Kidney (tissue), 14 donors: ENCODE data around the gene ARPC3. TPM values are rescaled to one million over a fixed set of nuclear protein-coding genes. Genes with fewer than 3 reads are reported as not detected.
"Not testable (repeated sequence)": the region's sequence is repeated elsewhere in the genome, so short reads cannot be mapped to it uniquely, and the experiment has no call there.

Experiments
- DNase-seq, 5 donors: peaks; one replicate each; pipeline ENCODE4 v3.0.0-alpha.2; 2013 to 2020
- FAIRE-seq: peaks from 2 replicates; lab custom pipeline; 2012; peaks lifted over from hg19 to GRCh38; lab: Jason Lieb, UNC
- H3K27ac ChIP-seq, 2 donors: one replicate each; pipeline ENCODE4 v1.7.0; 2013; ENCODE audit warnings: low read depth in 2 of 2, low read length in 2 of 2, inconsistent platforms in 1 of 2
- H3K27me3 ChIP-seq: one replicate; pipeline ENCODE4 v1.7.1; 2013; ENCODE audit warnings: low read length, inconsistent platforms; ENCODE audit not compliant: control insufficient read depth, insufficient read depth
- H3K36me3 ChIP-seq, 3 donors: one replicate each; pipeline versions ENCODE4 v1.7.0 to v1.7.1; 2013; ENCODE audit warnings: low read length in 3 of 3, control low read depth in 1 of 3, inconsistent platforms in 1 of 3; ENCODE audit not compliant: insufficient read depth in 3 of 3, control insufficient read depth in 2 of 3
- H3K4me1 ChIP-seq, 3 donors: one replicate each; pipeline versions ENCODE4 v1.7.0 to v1.7.1; 2013; ENCODE audit warnings: low read length in 3 of 3, inconsistent platforms in 1 of 3, low read depth in 1 of 3; ENCODE audit not compliant: control insufficient read depth in 2 of 3, insufficient read depth in 2 of 3
- H3K4me3 ChIP-seq, 3 donors: one replicate each; pipeline versions ENCODE4 v1.7.0 to v1.8.1; 2013; ENCODE audit warnings: low read length in 3 of 3, control low read depth in 1 of 3, inconsistent platforms in 1 of 3
- H3K9ac ChIP-seq, 3 donors: one replicate each; pipeline versions ENCODE4 v1.7.0 to v1.7.1; 2013; ENCODE audit warnings: low read length in 3 of 3, control low read depth in 1 of 3, inconsistent platforms in 1 of 3
- H3K9me3 ChIP-seq, 3 donors: one replicate each; pipeline versions ENCODE4 v1.7.0 to v1.7.1; 2013; ENCODE audit warnings: low read length in 3 of 3, control low read depth in 1 of 3, inconsistent platforms in 1 of 3; ENCODE audit not compliant: control insufficient read depth in 2 of 3, insufficient read depth in 1 of 3
- intact Hi-C: fragments of 100-400 bp; cut with DNase I; formaldehyde crosslinking; loops from one replicate; pipeline ENCODE4 v1.11.1; 2022
- polyA plus RNA-seq: library from polyadenylated mRNA; stranded (reverse); fragments of 350-450 nt; fragmentation: Illumina TruSeq; extraction: RNeasy Lipid Tissue Mini Kit (QIAGEN cat#74804); gene quantifications from one replicate; pipeline ENCODE4 v1.2.3, GENCODE V29; 2014; ENCODE audit warnings: low read depth, low replicate concordance; ENCODE audit not compliant: insufficient read depth
- total RNA-seq: library from RNA; stranded (reverse); fragmentation: NEBNext Ultra II Directional; extraction: Animal tissue kit (Norgen Biotek cat#: 25700); gene quantifications from one replicate; pipeline ENCODE4 v1.2.1, GENCODE V29; 2021
- TF ChIP-seq, protein P1 (sequence below): IDR thresholded peaks from 3 replicates; pipeline ENCODE4 v1.5.1; 2012; ENCODE audit warnings: mild to moderate bottlenecking, moderate library complexity, borderline replicate concordance; ENCODE audit not compliant: insufficient read depth; ENCODE audit errors: extremely low read depth
- donor health status: control.
- donor health status: control.
- donor health status: control.
- donor health status: control.
- donor health status: control.
- donor health status: DM: yes; HTN: yes; CAD: no.
- donor health status: Normal renal cell carcinoma (clear cell type).

The ARPC3 gene
- total and polyA plus RNA-seq, 2 donors from 2014 or later = 204 to 325 TPM

GRCh38 chr12:110466791-110467190, 16.7 kb upstream of the ARPC3 start:
- Histone ChIP-seq H3K27me3 (no peaks in the 10 kb centered on the region), H3K9ac (no peak overlapping the region), H3K27ac (no peak overlapping the region), H3K36me3 (peaks cover 2 to 12% (median 2%) of the 10 kb centered on the region in 3 donors), H3K4me1 (peaks cover 0 to 10% (median 3%) of the 10 kb centered on the region in 3 donors), H3K4me3 (no peak overlapping the region), H3K9me3 (no peaks in the 10 kb centered on the region)
- TF ChIP-seq, protein P1, sequence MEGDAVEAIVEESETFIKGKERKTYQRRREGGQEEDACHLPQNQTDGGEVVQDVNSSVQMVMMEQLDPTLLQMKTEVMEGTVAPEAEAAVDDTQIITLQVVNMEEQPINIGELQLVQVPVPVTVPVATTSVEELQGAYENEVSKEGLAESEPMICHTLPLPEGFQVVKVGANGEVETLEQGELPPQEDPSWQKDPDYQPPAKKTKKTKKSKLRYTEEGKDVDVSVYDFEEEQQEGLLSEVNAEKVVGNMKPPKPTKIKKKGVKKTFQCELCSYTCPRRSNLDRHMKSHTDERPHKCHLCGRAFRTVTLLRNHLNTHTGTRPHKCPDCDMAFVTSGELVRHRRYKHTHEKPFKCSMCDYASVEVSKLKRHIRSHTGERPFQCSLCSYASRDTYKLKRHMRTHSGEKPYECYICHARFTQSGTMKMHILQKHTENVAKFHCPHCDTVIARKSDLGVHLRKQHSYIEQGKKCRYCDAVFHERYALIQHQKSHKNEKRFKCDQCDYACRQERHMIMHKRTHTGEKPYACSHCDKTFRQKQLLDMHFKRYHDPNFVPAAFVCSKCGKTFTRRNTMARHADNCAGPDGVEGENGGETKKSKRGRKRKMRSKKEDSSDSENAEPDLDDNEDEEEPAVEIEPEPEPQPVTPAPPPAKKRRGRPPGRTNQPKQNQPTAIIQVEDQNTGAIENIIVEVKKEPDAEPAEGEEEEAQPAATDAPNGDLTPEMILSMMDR = no peak
- intact Hi-C loops = no loop called here
- DNase-seq (no peak), FAIRE-seq (no peak)

- H3K9me3 ChIP-seq, DNase-seq, H3K4me1 ChIP-seq, H3K27ac ChIP-seq, H3K27me3 ChIP-seq, intact Hi-C loops, H3K9ac ChIP-seq, H3K4me3 ChIP-seq, FAIRE-seq: not testable (repeated sequence)
- peaks cover 2 to 12% (median 2%) of the 10 kb centered on the region in 3 donors for H3K36me3 ChIP-seq
Observed at GRCh38 chr12:110465765-110466164, 15.6 kb upstream of the ARPC3 start.

DNA sequence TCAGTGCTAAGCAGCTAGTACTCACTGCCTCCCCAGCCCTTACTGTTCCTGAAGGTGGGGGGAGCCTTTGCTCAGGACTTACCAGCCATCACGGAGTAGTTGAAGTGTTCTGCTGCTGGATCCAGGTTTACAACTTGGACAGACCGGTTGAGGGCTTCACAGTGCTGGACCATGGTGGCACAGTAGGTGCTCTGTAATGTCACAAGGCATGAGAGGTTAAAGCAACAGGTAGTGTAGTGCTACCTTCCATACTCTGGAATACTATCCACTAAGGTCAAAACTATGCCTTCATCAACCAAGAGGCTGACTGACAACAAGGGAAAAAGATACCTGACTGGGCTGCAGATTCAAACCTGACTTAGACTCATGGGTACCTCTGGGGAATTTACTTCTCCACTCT, 14.9 kb upstream of the ARPC3 start:
- intact Hi-C loops = no loop called here
- Histone ChIP-seq H3K27ac (no peak overlapping the region), H3K36me3 (peaks cover 2 to 16% (median 4%) of the 10 kb centered on the region in 3 donors), H3K9me3 (no peaks in the 10 kb centered on the region), H3K9ac (no peak overlapping the region), H3K27me3 (no peaks in the 10 kb centered on the region), H3K4me1 (peaks cover 0 to 10% (median 3%) of the 10 kb centered on the region in 3 donors), H3K4me3 (no peak overlapping the region)
- FAIRE-seq (no peak), DNase-seq (no peak)
- TF ChIP-seq, protein P1 = no peak

DNA sequence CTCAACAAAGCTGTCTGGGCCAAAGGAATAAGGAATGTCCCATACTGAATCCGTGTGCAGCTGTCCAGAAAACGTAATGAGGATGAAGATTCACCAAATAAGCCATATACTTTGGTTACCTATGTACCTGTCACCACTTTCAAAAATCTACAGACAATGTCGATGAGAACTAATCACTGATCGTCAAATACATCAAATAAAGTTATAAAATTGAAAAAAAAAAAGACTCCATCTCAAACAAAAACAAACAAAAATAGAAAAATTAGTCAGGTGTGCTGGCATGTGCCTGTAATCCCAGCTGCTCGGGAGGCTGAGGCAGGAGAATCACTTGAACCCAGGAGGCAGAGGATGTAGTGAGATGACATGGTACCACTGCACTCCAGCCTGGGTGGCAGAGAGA, 11.1 kb upstream of the ARPC3 start:
- peaks cover 2 to 21% (median 6%) of the 10 kb centered on the region in 3 donors for H3K36me3 ChIP-seq
- H3K27ac ChIP-seq, H3K9me3 ChIP-seq, H3K9ac ChIP-seq, H3K4me3 ChIP-seq, H3K27me3 ChIP-seq, intact Hi-C loops, DNase-seq, H3K4me1 ChIP-seq, FAIRE-seq: not testable (repeated sequence)

DNA sequence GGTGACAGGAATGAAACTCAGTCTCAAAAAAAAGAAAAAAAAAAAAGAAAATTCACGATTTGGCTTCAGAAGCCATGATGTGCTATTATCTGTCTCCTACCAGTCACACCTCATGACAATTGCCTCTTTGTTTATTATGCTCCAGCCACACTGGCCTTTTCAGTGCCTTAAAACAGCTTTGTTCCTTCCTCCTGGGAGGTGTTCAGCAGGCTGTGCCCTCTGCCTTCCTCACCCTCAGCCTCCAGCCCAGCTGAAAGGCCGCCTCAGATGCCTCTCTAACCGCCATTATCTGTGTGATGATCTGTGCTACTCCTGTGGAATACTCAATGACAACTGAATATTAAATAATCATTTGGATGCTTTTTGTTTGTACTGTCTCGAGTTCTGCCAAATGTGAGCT, 8.6 kb upstream of the ARPC3 start:
- no peak overlapping the region for H3K9ac ChIP-seq
- no peaks in the 10 kb centered on the region for H3K4me1 ChIP-seq
- DNase-seq (no peak), FAIRE-seq (no peak)
- H3K27ac ChIP-seq = no peak overlapping the region
- H3K27me3 ChIP-seq = no peaks in the 10 kb centered on the region
- intact Hi-C loops = no loop called here
- TF ChIP-seq, protein P1 = no peak
- peaks cover 0 to 12% (median 7%) of the 10 kb centered on the region in 3 donors for H3K36me3 ChIP-seq
- no peak overlapping the region for H3K4me3 ChIP-seq
- H3K9me3 ChIP-seq = no peaks in the 10 kb centered on the region
